ENCODE results near the gene MAP6. TPM values are rescaled to one million over a fixed set of nuclear protein-coding genes. Genes with fewer than 3 reads are reported as not detected.

MAP6 gene
- total and polyA plus RNA-seq, 10 of the 15 experiments (the other 5 are each of a cell fraction or from before 2014, with no cell fraction given): 0.06 to 0.19 (median 0.11) TPM; not detected in 5

GRCh38 chr11:75567971-75568370 lies 100.9 kb downstream of the MAP6 start:
- Histone ChIP-seq H3K27me3 (replicated peaks in 1 of 2; ENCODE audit: control insufficient read depth in 2 of 2, insufficient read depth in 2 of 2, low read length in 1 of 2) (no peaks in the 10 kb centered on the region), H3K4me2 (ENCODE audit: control insufficient read depth, insufficient read depth) (no peak overlapping the region), H2AFZ (ENCODE audit: control insufficient read depth, low read depth, low read length) (no peak overlapping the region), H3K36me3 (ENCODE audit: control insufficient read depth in 2 of 2, insufficient read depth in 2 of 2, low read length in 1 of 2) (peaks cover 4 to 12% of the 10 kb centered on the region in 2 experiments; a peak in 3 of 4 replicates), H3K27ac (ENCODE audit: control insufficient read depth, insufficient read depth) (no peak overlapping the region), H3K9ac (ENCODE audit: control insufficient read depth, insufficient read depth, low read length) (no peak overlapping the region), H3K79me2 (ENCODE audit: control insufficient read depth, insufficient read depth, low read length) (peaks cover 10% of the 10 kb centered on the region), H3K9me3 (replicated peaks; ENCODE audit: control insufficient read depth, insufficient read depth, low read length) (no peaks in the 10 kb centered on the region), H3K4me3 (no peak overlapping the region), H4K20me1 (ENCODE audit: control insufficient read depth, insufficient read depth) (no peaks in the 10 kb centered on the region), H3K4me1 (ENCODE audit: control insufficient read depth, insufficient read depth, low read length) (peaks cover 2% of the 10 kb centered on the region; the same call in 1 of the 2 replicates)
- ChIA-PET SMC1A (ENCODE audit: uncharacterized antibody, unreplicated experiment) (no interaction called here), RAD21 (ENCODE audit: unreplicated experiment) (no interaction called here), CTCF (no interaction called here), POLR2A (no interaction called here)
- 63% methylated on average over 6 of the region's 6 CpGs for WGBS (ENCODE audit: insufficient coverage, insufficient replicate concordance, low lambda C conversion rate, missing lambda C conversion rate)
- intact Hi-C loops (cut with micrococcal nuclease; ENCODE audit: unreplicated experiment): no loop called here
- ATAC-seq (no peak), DNase-seq (ENCODE audit: low read depth, low spot score) (no peak), FAIRE-seq (no peak)
- in situ Hi-C loops (cut with MboI): no loop called here
- BruUV-seq (replicated peaks): no TSS peak
- no peak for TF ChIP-seq POLR2AphosphoS2 (IDR thresholded peaks at IDR 0.05; ENCODE audit: low read depth, low read length)
- no peak for TF ChIP-seq ZZZ3 (IDR thresholded peaks at IDR 0.05; ENCODE audit: control insufficient read depth, insufficient read length, low read depth)
- no peak for TF ChIP-seq TBL1XR1 (IDR thresholded peaks at IDR 0.05; ENCODE audit: low read depth, low read length)
- no peak for TF ChIP-seq BCL11A (IDR thresholded peaks at IDR 0.05; ENCODE audit: low read depth, low read length)
- TF ChIP-seq MTA2 (IDR thresholded peaks at IDR 0.05; ENCODE audit: low read depth): no peak
- no peak for TF ChIP-seq ZBTB40 (IDR thresholded peaks at IDR 0.05; ENCODE audit: borderline replicate concordance)
- TF ChIP-seq ELK1 (IDR thresholded peaks at IDR 0.05; ENCODE audit: low read depth, low read length): no peak
- TF ChIP-seq BRCA1 (IDR thresholded peaks at IDR 0.05; ENCODE audit: low read depth, low read length): no peak
- TF ChIP-seq CBFB (IDR thresholded peaks at IDR 0.05; ENCODE audit: low read depth): no peak

Data from GM12878 (cell line).